Lung microvascular endothelial cell (primary cell): ENCODE results near the gene PNLIPRP1. TPM values are rescaled to one million over a fixed set of nuclear protein-coding genes. Genes with fewer than 3 reads are reported as not detected.

Experiments used
- DNase-seq, 2 donors: peaks; one replicate each; pipeline versions ENCODE4 v3.0.0 to v3.0.0-alpha.2; 2010; ENCODE audit warnings: low read depth in 2 of 2
- total RNA-seq: library from RNA; depleted of rRNA; stranded (reverse); fragments of >200 nt; gene quantifications from 2 replicates; pipeline ENCODE4 v1.2.1, GENCODE V29; 2014

PNLIPRP1 gene
- total RNA-seq, 1 donor from 2014 or later, result not detected

DNA sequence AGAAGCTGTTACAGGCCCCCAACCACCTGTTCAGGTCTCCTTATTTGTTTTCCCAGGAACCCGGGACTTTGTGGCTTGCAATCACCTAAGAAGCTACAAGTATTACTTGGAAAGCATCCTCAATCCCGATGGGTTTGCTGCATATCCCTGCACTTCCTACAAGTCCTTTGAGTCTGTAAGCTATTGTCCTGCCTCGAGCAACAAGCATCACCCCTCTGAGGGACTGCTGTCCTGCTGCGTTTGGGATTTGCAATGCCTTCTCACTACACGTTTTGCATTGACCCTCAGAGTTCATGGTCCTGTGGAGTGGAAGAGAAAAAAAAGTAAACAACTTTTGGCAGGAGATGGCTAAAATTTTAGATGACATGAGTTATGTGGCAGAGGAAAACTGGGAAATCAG is 9.2 kb downstream of the PNLIPRP1 start:
- no peak for DNase-seq

DNA sequence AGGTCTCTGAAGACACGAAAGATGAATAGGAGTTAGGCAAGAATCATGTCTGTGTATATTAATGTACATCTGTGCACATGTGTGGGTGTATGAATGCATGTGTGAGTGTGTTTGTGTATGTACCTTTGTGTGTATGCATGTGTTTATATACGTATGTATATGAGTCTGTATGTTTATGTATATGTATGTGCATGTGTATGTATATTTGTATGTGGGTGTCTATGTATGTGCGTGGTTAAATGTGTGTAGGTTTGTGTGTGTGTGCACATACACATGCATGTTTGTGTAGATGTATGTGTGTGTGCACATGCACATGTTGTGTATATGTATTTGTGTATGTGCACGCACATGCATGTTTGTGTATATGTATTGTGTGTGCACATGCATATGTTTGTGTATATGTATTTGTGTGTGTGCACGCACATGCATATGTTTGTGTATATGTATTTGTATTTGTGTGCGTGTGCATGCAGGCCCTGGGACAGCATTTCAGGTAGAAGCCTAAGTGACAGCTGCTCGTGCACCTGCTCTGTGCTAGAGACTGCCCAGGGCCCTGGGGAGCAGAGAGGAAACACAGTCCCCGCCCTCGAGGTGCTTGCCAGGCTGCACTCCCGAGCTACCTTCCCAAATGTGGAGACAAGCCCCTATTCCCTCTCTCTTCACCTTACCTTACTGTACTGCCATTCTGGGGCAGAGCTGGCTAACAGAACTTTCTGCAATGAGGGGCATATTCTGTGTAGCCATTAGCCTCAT is 12.1 kb downstream of the PNLIPRP1 start:
- DNase-seq, result no peak

DNA sequence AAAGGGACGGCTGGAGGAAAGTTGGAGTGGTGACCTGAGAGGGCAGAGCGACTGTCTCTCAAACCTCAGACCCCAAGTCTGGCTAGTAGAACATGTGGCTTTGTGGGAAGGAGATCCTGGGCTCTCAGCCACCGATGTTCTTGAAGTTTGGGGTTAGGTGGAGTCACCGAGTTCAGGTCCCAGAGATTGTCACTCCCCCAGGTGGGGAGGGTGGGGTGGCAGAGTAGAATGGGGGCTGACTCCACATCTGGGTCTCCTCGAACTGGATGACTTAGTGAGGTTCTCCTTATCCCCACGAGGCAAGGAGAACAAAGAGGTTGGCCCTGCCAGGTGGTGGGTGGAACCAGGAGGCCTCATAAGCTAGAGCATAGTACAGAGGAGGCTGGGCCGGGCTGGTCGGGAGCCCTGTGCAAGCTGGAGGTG is 15.3 kb downstream of the PNLIPRP1 start:
- no peak for DNase-seq

DNA sequence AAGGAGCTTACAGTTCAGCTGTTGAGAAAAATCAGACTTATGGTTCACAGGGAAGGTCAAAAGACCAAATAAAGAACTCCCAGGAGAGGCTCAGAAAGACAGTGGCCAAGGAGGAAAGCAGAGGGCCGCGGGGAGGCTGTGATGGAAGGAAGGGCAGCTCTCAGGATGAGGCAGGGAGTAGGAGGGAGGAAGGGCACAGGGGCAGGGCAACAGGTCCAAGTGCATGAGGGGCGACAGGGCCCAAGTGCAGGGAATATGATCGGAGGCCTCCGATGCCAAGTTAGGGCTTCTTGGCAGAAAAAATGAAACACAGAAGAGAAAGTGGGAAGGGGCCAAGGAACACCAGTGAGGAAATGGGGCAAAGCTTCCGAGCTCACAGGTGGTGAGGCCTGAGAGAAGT is 16.6 kb downstream of the PNLIPRP1 start:
- no peak for DNase-seq

DNA sequence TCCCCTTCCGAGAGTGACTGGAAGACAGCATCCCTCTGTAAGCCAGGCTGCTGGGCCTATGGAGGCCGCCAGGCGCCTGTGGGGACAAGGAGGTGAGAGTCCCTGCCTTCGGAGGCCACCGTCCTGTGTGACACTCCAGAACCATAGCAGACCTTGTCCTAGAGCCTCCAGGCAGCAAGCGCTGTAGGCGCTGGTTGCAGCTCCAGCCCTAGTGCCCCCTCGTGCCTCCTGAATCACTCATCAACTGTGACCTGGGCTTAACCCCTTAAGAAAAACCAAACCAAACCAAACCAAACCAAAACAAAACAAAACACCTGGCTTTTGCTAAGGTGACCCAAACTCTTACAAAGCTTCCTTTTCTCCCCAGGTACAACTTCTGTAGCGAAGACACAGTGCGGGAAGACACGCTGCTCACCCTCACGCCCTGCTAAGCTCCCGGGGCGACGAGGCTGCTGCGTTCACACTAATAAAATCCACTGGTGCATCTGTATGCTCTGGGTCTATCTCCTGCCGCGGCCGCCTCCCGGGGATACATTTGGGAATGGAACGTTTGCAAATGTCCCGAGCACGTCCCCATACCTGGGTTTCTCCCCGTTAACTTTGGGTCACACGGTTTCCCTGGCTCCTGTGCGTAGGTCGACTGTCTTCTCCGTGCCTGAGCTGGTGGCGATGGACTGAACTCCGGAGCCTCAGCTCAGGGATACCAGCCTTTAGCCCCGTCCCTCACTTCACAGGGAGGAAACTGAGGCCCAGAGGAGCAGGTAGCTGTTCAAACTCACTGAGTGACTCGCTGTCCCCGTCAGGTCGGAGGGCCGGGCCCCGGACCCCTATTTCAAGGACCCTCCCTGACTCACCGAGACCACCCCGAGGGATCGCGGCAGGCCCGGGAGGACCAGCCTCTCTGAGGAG is 18.2 kb downstream of the PNLIPRP1 start:
- no peak for DNase-seq

DNA sequence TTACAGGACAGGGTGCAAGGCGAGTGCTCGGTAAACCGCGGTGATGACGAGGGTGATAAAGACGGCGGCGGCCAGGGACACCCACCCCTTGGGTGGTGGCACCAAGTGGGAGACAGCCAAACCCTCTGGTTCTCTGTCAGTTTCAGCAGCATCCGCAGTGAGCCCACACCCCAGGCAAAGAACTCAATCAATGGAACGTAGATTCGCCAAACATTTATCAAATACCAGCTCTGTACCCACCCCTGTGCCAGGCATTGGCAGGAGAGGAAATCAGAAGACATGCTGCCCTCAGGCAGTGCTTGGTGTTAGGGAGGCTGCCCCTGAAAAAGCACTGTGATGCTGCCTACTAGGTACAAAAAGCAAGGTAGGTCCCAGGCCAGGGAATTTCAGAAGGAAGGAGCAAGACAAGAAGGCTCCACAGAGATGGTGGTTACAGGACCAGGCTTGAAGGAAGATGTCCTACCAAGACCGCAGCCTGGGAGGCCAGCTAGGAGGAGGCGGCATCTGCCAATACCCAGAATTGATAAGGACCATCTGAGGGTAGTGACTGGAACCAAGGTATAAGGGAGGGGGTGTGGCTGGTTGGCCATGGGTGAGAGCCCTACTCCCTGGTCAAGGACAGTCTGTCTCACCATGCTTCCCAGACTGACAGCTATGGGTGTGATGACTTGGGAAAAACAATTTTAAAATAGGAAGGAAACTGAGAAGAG is 19.8 kb downstream of the PNLIPRP1 start:
- DNase-seq, result no peak

DNA sequence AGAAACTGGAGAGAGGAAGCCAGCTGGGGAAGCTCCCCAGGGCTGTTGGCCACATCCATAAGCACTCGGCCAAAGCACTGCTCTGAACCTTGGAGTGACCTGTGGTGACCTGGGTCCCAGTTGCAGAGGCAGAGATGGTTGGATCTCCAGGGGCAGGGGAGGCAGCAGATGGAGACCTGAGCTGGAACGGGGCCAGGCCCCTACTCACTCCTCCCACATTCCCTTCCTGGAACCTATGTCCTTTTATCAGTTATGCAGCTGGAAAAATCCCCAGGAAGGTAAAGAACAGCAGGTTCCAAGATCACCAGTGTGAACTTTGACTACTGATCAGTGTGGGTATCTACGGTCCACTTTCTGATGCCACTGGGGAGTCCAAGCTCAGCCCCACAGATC is 20.4 kb downstream of the PNLIPRP1 start:
- DNase-seq, result no peak

DNA sequence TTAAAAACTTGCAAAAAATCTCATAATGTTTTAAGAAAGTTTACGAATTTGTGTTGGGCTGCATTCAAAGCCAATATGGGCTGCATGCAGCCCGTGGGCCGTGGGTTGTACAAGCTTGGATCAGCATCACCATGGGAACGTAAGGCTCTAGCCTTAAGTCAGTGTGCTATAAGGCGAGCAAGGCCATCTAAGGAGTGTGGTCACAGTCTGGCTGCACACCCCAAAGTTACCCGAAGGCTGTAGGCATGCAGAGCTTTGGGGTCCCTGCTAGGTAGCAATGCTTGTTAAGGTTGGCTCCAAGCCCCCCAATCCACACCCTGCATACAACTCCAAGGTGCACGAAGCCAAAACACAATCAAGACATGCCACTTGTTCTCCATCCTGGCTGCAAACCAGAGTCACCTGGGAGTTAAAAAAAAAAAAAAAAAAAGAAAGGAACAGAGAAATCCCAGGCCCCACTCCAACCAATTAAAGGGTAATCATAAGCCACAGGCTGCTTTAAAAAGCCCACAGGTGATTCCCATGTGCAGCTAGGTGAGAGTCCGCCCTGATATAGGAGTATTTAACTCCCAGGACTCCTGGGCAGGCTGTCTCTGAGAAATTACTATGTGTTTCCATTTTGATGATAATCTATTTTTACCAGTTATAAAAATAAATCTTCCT is 21.5 kb downstream of the PNLIPRP1 start:
- DNase-seq, result no peak

DNA sequence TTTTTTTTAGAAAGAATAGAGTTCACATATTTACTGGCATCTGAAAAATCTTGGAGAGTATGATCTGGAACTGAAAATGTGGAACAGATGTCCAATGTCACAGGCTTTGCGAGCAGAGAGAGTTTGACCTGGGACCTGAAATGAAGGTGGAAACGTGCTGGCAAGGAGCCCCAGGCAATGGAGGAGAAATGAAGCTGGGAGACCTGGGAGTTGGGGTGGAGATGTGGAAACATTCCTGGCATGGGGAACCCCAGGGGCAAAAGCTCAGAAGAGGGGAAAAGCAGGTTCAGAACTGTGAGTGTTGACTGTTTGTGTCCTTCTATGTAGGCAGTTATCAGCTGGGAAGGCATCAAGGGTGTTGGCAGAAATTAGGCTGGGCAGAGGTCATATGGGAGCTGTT is 22.7 kb downstream of the PNLIPRP1 start:
- DNase-seq, result no peak

DNA sequence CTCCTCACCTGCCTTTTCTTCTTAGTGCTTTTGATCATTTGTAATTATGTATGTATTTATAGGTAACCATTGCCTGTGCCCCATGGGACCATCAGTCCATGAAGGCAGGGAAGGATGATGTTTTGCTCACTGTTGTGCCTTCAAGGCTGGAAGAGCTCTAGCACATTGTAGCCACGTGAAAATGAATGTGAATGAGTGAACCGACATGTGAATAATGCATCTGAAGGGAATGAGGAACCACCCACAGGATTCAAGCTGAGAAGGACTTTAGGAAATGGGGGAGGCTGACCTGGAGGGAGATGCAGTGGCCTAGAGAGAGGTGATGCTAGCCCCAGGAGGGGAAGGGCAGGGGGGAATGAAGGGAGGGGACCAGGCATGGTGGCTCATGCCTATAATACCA is 24.0 kb downstream of the PNLIPRP1 start:
- DNase-seq, result no peak

DNA sequence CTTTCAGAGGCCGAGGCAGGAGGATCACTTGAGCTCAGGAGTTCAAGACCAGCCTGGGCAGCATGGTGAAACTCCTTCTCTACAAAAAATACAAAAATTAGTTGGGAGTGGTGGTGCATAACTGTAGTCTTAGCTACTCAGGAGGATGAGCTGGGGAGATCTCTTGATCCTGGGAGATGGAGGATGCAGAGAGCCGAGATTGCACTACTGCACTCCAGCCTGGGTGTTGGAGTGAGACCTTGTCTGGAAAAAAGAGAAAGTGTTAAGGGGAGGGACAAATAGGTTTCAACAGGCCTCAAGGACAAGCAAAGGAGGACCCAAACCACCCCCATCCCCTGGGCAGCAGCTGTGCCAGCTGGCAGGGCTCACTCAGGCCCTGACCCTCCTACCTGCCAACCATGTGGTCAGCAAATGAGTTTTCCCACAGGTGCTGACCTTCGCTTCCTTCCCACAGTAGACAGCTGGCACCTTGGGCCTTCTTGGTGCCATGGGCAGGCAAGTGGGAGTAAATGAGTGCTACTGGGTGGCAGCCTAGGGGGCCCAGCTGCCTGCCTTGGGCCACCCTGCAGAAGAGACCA is 24.5 kb downstream of the PNLIPRP1 start:
- DNase-seq, result no peak

DNA sequence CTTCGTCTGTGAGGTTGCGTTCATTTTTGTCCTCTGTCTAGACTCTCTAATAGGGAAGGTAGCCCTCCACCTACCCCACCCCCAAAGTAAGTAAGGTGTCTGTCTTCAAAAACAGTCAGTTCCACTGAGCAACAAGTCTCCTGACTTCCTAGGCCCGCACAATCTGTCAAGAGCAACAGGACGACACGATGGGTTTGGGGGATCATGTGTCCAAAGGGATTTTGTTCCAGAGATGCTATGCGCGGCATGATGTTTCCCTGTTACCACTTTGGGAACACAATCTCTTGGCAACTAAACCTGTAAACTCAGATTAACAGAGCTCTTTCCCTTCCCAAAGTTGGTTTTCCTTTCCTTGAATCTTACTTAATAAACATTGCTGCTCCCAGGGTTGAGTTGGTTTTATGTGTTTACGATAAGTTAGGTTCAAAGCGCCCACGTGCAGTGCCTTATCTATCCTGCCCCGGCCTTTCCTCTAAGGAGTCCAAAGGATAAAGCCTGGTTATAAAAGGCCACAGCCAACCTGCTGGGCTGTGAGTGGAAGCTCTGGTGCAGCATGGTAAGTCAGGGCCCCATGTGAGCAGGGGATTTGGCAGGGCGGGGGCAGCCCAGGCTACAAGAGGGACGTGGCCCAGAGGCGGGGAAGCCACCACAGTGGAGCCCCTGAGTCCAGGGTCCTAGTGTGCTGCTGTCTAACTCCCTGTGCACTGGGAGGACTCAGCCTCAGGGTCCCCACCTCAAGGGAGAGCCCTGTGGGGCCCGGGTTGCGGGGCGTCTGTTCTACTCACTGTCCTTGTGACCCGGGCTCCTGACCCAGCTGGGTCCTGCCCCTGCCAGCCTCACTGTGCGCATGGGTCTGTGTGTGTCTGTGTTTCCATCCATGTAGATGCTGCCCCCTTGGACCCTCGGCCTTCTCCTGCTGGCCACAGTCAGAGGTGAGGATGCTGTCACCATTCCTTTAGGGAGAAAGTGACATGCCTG is 30.0 kb downstream of the PNLIPRP1 start, which contains the start of gene PNLIPRP2:
PNLIPRP2 (plus strand) TSS at position 531 of the 978 bp plus-strand sequence.
- no peak for DNase-seq

DNA sequence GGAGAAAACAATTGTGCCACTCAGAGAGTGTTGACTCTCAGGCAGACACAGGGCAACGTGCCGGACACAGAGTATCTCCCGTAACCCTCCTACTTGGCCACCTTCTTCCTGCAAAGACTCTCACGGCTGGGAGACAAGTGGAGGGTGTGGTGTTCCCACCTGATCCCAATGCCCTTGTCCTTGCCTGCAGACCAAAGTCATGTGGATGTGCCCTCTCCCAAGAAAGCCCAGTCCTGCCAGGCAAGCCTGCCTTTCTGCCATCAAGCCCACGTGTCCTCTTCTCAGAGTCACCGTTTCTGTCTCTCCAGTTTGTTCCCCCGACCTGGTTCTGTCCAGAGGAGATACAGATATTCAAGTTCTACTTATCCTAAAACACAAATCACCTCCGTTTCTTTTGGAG is 30.7 kb downstream of the PNLIPRP1 start:
- no peak for DNase-seq

DNA sequence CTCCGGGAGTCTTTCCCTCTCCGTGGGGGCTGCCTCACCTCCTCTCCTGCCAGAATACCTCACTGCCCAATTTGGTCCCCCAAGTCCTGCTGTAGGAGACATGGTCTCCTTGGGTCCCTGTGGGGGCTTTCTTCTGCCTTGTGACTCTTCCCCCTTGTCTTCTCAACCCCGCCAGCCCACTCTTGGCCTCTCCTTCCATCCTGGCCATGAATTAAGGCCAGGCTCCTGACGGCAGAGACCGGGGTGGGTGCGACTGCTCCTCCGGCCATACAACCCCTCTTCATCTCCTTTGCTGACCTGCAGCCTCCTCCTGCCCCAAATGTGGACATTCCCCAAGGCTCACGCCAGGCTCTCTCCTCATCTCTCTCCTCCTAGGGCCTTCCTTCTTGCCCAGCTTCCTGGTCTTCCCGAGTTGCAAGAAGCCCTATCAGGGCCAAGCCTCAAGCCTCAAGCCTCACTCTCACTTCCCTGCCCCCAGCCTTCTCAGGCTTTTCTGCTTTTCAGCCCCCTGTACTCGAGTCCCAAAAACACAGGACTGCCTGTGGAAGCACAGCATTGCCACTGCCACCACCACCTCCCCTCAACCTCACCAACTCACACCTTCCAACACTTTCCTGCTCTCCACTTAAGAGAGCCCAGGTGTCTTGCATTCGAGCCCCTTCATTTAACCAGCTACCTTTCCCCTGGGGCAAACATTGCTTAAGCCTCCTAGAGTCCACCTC is 31.3 kb downstream of the PNLIPRP1 start:
- no peak for DNase-seq

DNA sequence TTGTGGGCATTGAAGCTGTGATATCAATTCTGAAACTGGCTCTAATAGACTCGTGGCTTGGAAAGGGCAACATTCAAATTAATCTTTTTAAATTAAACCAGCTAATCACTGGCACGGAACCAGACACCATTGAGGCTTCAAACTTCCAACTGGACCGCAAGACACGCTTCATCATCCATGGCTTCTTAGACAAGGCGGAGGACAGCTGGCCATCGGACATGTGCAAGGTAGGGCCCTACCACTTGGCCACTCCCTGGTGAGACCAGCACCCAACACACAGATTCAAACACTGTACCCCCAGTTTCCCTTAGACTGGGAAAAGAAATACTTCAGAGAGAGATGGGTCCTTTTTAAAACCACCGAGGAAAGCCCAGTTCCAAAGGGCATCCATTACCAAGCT is 35.1 kb downstream of the PNLIPRP1 start:
- DNase-seq, result no peak

DNA sequence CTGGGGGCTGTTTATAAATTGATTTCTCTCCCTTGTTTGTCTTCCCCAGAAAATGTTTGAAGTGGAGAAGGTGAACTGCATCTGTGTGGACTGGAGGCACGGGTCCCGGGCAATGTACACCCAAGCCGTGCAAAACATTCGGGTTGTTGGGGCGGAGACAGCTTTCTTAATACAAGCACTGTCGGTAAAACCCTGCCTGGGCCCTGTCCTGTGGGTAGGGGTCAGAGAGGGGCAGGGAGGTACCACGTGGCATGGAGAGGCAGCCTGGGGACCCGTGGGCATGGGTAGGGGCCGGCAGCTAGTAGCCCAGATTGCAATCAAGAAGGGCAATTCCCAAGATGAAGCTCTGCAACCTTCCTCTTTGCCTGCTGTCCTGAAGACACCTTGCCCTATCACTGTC is 36.1 kb downstream of the PNLIPRP1 start:
- DNase-seq, result no peak

DNA sequence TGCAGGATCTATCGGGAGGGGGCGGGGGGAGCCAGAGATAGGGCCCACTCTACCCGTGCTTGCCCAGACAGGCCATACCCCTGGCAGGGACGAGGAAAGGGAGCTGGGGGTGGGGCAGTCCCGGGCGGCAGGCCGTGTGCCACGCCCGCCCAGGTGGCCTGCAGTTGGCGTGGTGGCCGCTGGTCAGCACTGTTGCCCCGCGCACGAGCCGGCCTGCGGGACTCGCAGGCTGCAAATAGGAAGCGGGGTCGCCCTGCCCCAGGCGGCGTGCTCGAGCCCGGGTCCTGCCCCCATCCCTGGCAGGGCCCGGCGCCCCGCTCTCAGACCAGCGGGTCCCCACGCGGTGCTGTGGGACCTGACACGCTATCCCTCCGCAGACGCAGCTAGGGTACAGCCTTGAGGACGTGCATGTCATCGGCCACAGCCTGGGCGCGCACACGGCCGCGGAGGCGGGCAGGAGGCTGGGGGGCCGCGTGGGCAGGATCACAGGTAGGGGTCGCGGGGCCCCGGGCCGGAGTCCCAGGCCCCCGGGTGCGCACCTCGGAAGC is 36.7 kb downstream of the PNLIPRP1 start:
- peak in 1 of 2 donors; percentile 34 for DNase-seq

DNA sequence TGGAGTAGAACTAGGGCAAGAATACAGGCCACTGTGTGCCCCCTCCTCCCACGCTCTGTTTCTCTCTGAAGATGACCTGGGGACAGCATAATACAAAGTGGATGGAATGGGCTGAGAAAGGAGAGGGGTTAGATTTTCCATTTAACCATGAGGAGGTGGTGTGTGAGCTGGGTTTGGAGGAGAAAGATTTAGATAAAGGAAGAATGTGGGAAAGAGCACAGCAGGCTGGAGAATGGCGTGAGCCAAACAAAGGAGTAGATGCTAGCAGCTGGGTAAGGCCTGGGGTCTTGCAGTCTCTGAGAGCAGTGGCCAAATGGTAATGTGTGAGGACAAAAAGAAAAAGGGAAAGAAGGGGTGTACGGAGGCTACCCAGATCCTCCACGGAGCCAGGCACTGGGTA is 38.6 kb downstream of the PNLIPRP1 start:
- no peak for DNase-seq

DNA sequence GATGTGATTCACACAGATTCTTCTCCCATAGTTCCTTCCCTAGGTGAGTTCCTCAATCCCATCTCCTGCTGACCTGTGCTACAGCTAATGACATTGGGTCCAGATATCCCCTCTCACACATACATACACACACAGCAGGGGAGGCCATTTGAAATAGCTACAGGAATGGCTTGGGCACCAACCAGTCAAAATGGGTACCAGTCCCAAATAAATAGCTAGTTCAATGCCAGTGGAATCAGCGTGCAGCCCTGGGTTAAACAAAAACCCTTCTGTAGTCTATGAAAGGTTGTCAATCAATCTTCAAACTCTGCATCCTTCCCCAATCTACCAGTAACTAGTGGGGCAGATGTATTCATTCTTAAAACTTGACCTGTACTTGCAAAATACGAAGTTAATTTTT is 39.3 kb downstream of the PNLIPRP1 start:
- DNase-seq, result no peak
